Neural progenitor cell (in vitro differentiated cells): ENCODE data around the gene AQP10. TPM values are rescaled to one million over a fixed set of nuclear protein-coding genes. Genes with fewer than 3 reads are reported as not detected.
A peak's percentile ranks its signal among the peaks of the same experiment; 100 is the strongest.
"Not testable (repeated sequence)": the region's sequence is repeated elsewhere in the genome, so short reads cannot be mapped to it uniquely, and the experiment has no call there.

Source experiments
- DNase-seq: peaks from one replicate; pipeline ENCODE4 v3.0.0-alpha.2; 2016; ENCODE audit warnings: low spot score
- H2AFZ ChIP-seq: fragments of 200-600 bp; sonication (generic); replicated peaks from 2 replicates; pipeline ENCODE4 v1.6.1; 2016; ENCODE audit warnings: antibody characterized with exemption
- H3F3A ChIP-seq: fragments of 200-600 bp; sonication (generic); 2 replicates; pipeline ENCODE4 v1.6.1; 2016; ENCODE audit warnings: antibody characterized with exemption, low read depth
- H3K27ac ChIP-seq: fragments of 200-600 bp; sonication (generic); 2 replicates; pipeline ENCODE4 v1.5.1; 2016; ENCODE audit warnings: mild to moderate bottlenecking
- H3K27me3 ChIP-seq: fragments of 200-600 bp; sonication (generic); 2 replicates; pipeline ENCODE4 v1.6.1; 2016; ENCODE audit warnings: mild to moderate bottlenecking, moderate library complexity
- H3K36me3 ChIP-seq: fragments of 200-600 bp; sonication (generic); 2 replicates; pipeline ENCODE4 v1.5.1; 2016
- H3K4me1 ChIP-seq: fragments of 200-600 bp; sonication (generic); 2 replicates; pipeline ENCODE4 v1.6.1; 2016; ENCODE audit warnings: mixed run types
- H3K4me2 ChIP-seq: fragments of 200-600 bp; sonication (generic); 2 replicates; pipeline ENCODE4 v1.6.1; 2016
- H3K4me3 ChIP-seq: fragments of 200-600 bp; sonication (generic); 2 replicates; pipeline ENCODE4 v1.5.1; 2016
- H3K79me2 ChIP-seq: fragments of 200-600 bp; sonication (generic); 2 replicates; pipeline ENCODE4 v1.6.1; 2016; ENCODE audit warnings: low read depth
- H3K9ac ChIP-seq: fragments of 200-600 bp; sonication (generic); 2 replicates; pipeline ENCODE4 v1.6.1; 2016
- H3K9me3 ChIP-seq: fragments of 200-600 bp; sonication (generic); 2 replicates; pipeline ENCODE4 v1.5.1; 2016; ENCODE audit warnings: low read depth
- H4K20me1 ChIP-seq: fragments of 200-600 bp; sonication (generic); 2 replicates; pipeline ENCODE4 v1.6.1; 2016; ENCODE audit warnings: low read depth
- H3K27ac Mint-ChIP-seq: 3 replicates; pipeline ENCODE4 v1.8.0; 2021; ENCODE audit warnings: mixed read lengths
- H3K27me3 Mint-ChIP-seq: 2 replicates; pipeline ENCODE4 v1.8.0; 2022; ENCODE audit warnings: low read depth, mild to moderate bottlenecking, inconsistent platforms, moderate library complexity, mixed read lengths; ENCODE audit not compliant: insufficient read depth
- H3K36me3 Mint-ChIP-seq: 3 replicates; pipeline ENCODE4 v1.8.0; 2021; ENCODE audit warnings: mixed read lengths
- H3K4me1 Mint-ChIP-seq: 3 replicates; pipeline ENCODE4 v1.8.0; 2021; ENCODE audit warnings: mixed read lengths
- H3K4me3 Mint-ChIP-seq: 3 replicates; pipeline ENCODE4 v1.8.0; 2021; ENCODE audit warnings: mild to moderate bottlenecking, moderate library complexity, mixed read lengths
- H3K9me3 Mint-ChIP-seq: 3 replicates; pipeline ENCODE4 v1.8.0; 2020; ENCODE audit warnings: mixed read lengths
- EZH2 ChIP-seq: fragments of 200-600 bp; sonication (generic); IDR thresholded peaks from 2 replicates; pipeline ENCODE4 v1.6.1; 2017; ENCODE audit warnings: antibody characterized with exemption, mild to moderate bottlenecking, moderate library complexity
- EZH2phosphoT487 ChIP-seq: fragments of 200-600 bp; sonication (generic); IDR thresholded peaks from 2 replicates; pipeline ENCODE4 v1.6.1; 2017; ENCODE audit warnings: antibody characterized with exemption
- total RNA-seq: library from RNA; depleted of rRNA; stranded (reverse); fragments of >200 nt; gene quantifications from 2 replicates; pipeline ENCODE4 v1.2.3, GENCODE V29; 2015; ENCODE audit warnings: low replicate concordance
- TF ChIP-seq, protein P1 (sequence below): fragments of 200-600 bp; sonication (generic); IDR thresholded peaks from 2 replicates; pipeline ENCODE4 v1.5.1; 2017; ENCODE audit warnings: antibody characterized with exemption, mild to moderate bottlenecking

The AQP10 gene
- total RNA-seq, 1 donor from 2014 or later: not detected

DNA sequence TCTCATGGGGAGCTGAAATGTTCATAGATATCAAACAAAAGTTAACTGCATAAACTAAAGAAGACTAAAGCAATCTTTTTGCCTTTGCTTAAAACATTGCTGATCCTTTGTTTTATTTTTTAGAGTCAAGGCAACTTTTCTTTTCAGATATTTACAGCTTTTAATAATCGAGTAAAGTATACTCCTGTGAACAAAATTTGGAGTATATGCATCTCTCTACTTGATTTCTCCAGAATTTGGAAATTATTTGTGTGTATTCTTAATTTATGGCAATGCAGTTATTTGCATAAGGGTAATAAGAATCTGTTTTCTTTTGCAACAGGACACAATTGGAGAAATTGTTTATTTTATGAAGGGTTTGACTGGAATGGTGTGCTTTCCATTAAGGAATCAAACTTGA lies 4.2 kb upstream of the AQP10 start:
- H3K27me3 Mint-ChIP-seq: peaks cover 15% of the 10 kb centered on the region
- no peaks in the 10 kb centered on the region for H3K27me3 ChIP-seq
- no peak overlapping the region for H3K27ac ChIP-seq
- H3K36me3 Mint-ChIP-seq: no peaks in the 10 kb centered on the region
- no peaks in the 10 kb centered on the region for H3K4me1 ChIP-seq
- H3K27ac Mint-ChIP-seq: no peak overlapping the region
- no peak overlapping the region for H3K4me3 Mint-ChIP-seq
- H4K20me1 ChIP-seq: no peaks in the 10 kb centered on the region
- no peaks in the 10 kb centered on the region for H3K79me2 ChIP-seq
- no peak overlapping the region for H3K9ac ChIP-seq
- H3K9me3 ChIP-seq: peaks cover 6% of the 10 kb centered on the region
- H3K4me3 ChIP-seq: no peak overlapping the region
- H3F3A ChIP-seq: no peaks in the 10 kb centered on the region
- no peak overlapping the region for H3K4me2 ChIP-seq
- no peaks in the 10 kb centered on the region for H3K36me3 ChIP-seq
- H3K9me3 Mint-ChIP-seq: peaks cover 23% of the 10 kb centered on the region
- no peak for DNase-seq
- no peaks in the 10 kb centered on the region for H3K4me1 Mint-ChIP-seq
- TF ChIP-seq EZH2 (no peak), EZH2phosphoT487 (no peak)
- TF ChIP-seq, protein P1, sequence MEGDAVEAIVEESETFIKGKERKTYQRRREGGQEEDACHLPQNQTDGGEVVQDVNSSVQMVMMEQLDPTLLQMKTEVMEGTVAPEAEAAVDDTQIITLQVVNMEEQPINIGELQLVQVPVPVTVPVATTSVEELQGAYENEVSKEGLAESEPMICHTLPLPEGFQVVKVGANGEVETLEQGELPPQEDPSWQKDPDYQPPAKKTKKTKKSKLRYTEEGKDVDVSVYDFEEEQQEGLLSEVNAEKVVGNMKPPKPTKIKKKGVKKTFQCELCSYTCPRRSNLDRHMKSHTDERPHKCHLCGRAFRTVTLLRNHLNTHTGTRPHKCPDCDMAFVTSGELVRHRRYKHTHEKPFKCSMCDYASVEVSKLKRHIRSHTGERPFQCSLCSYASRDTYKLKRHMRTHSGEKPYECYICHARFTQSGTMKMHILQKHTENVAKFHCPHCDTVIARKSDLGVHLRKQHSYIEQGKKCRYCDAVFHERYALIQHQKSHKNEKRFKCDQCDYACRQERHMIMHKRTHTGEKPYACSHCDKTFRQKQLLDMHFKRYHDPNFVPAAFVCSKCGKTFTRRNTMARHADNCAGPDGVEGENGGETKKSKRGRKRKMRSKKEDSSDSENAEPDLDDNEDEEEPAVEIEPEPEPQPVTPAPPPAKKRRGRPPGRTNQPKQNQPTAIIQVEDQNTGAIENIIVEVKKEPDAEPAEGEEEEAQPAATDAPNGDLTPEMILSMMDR: no peak
- H2AFZ ChIP-seq: no peak overlapping the region

GRCh38 chr1:154318386-154318785 lies 2.5 kb upstream of the AQP10 start:
- Mint-ChIP-seq H3K4me1 (no peaks in the 10 kb centered on the region), H3K36me3 (no peaks in the 10 kb centered on the region)

DNA sequence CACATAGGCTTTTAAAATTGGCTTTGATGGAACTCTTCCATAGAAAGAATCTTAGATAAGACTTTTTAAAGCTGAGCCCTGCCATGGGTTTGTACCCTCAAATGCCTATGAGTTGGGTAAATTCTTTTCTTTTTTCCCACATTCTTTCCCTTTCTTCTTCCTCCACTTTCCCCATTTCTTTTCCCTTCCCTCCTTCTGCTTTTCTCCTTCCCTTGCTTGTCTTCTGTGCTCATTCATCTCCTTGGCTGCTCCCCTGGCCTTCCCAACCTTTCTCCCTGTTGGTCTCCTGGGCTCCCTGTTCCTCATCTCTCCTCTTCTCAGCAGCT lies 679 bp downstream of the AQP10 start:
- H3K36me3 ChIP-seq, H3K4me3 Mint-ChIP-seq, H3K4me1 ChIP-seq, H3K4me2 ChIP-seq, H3K27ac ChIP-seq, H3K27ac Mint-ChIP-seq, H3K4me3 ChIP-seq, DNase-seq, H3K36me3 Mint-ChIP-seq, H2AFZ ChIP-seq, H3K9me3 ChIP-seq, H3K4me1 Mint-ChIP-seq, H3K9ac ChIP-seq, H3K79me2 ChIP-seq, H3K27me3 ChIP-seq, H4K20me1 ChIP-seq, H3K27me3 Mint-ChIP-seq: not testable (repeated sequence)
- H3F3A ChIP-seq: peaks cover 12% of the 10 kb centered on the region
- peaks cover 16% of the 10 kb centered on the region for H3K9me3 Mint-ChIP-seq

More at GRCh38 chr1:154318386-154318785, 2.5 kb upstream of the AQP10 start:
- H3F3A ChIP-seq: no peaks in the 10 kb centered on the region
- no peak overlapping the region for H3K9ac ChIP-seq
- TF ChIP-seq, protein P1: no peak
- no peak for TF ChIP-seq EZH2phosphoT487
- H3K36me3 ChIP-seq: no peaks in the 10 kb centered on the region
- Mint-ChIP-seq H3K4me3 (no peak overlapping the region), H3K27me3 (peaks cover 12% of the 10 kb centered on the region), H3K27ac (no peak overlapping the region), H3K9me3 (peaks cover 23% of the 10 kb centered on the region)
- no peak for DNase-seq
- H3K4me3 ChIP-seq: no peak overlapping the region
- peaks cover 6% of the 10 kb centered on the region for H3K9me3 ChIP-seq
- H3K4me1 ChIP-seq: no peaks in the 10 kb centered on the region
- H3K27ac ChIP-seq: no peak overlapping the region
- no peaks in the 10 kb centered on the region for H3K27me3 ChIP-seq
- no peak overlapping the region for H2AFZ ChIP-seq
- H4K20me1 ChIP-seq: no peaks in the 10 kb centered on the region
- H3K79me2 ChIP-seq: no peaks in the 10 kb centered on the region
- no peak overlapping the region for H3K4me2 ChIP-seq

GRCh38 chr1:154323493-154323892 lies 2.6 kb downstream of the AQP10 start:
- H3K4me3 ChIP-seq: no peak overlapping the region
- no peaks in the 10 kb centered on the region for H3K36me3 Mint-ChIP-seq
- peaks cover 20% of the 10 kb centered on the region for H3K4me1 Mint-ChIP-seq
- DNase-seq: no peak
- H3K79me2 ChIP-seq: peaks cover 18% of the 10 kb centered on the region
- no peaks in the 10 kb centered on the region for H3K9me3 ChIP-seq
- no peaks in the 10 kb centered on the region for H3K36me3 ChIP-seq
- no peak overlapping the region for H3K27ac ChIP-seq
- H3K27me3 ChIP-seq: no peaks in the 10 kb centered on the region
- H3K27me3 Mint-ChIP-seq: peaks cover 2% of the 10 kb centered on the region
- peak overlapping the region; percentile 28 for H3K4me3 Mint-ChIP-seq
- no peak overlapping the region for H3K9ac ChIP-seq
- TF ChIP-seq, protein P1: no peak
- TF ChIP-seq EZH2 (no peak), EZH2phosphoT487 (no peak)
- H3F3A ChIP-seq: peaks cover 12% of the 10 kb centered on the region
- H4K20me1 ChIP-seq: peaks cover 20% of the 10 kb centered on the region
- no peak overlapping the region for H2AFZ ChIP-seq
- H3K9me3 Mint-ChIP-seq: peaks cover 4% of the 10 kb centered on the region
- H3K27ac Mint-ChIP-seq: no peak overlapping the region
- H3K4me2 ChIP-seq: no peak overlapping the region
- H3K4me1 ChIP-seq: peaks cover 15% of the 10 kb centered on the region
